HG02970 (cell line): ENCODE measurements around the gene PPP1R2B.

Source experiments
- ATAC-seq: cut with Tn5 transposase; IDR thresholded peaks from one replicate; pipeline ENCODE4 v1.9.1; 2021; ENCODE audit warnings: mild to moderate bottlenecking, moderate library complexity, moderate number of reproducible peaks; ENCODE audit not compliant: unreplicated experiment, low FRiP score

PPP1R2B gene

GRCh38 chr5:156871212-156871611, 21.1 kb downstream of the PPP1R2B start:
- ATAC-seq = no peak

GRCh38 chr5:156879665-156880285, 29.7 kb downstream of the PPP1R2B start:
- peak; percentile 83 for ATAC-seq

- ATAC-seq = no peak
Observed at GRCh38 chr5:156883316-156883875, 33.3 kb downstream of the PPP1R2B start.

- no peak for ATAC-seq
Observed at GRCh38 chr5:156888520-156888919, 38.4 kb downstream of the PPP1R2B start.

- no peak for ATAC-seq
Observed at GRCh38 chr5:156892223-156892622, 42.1 kb downstream of the PPP1R2B start.

GRCh38 chr5:156892864-156893263, 42.8 kb downstream of the PPP1R2B start:
- no peak for ATAC-seq

GRCh38 chr5:156893517-156893916, 43.4 kb downstream of the PPP1R2B start:
- no peak for ATAC-seq

GRCh38 chr5:156896546-156896945, 46.5 kb downstream of the PPP1R2B start:
- ATAC-seq = no peak
